ENCODE measurements around the gene TRIM71. TPM values are rescaled to one million over a fixed set of nuclear protein-coding genes. Genes with fewer than 3 reads are reported as not detected.

The TRIM71 gene
- total RNA-seq, 3 donors from 2014 or later: not detected

GRCh38 chr3:32831791-32832190 lies 14.0 kb downstream of the TRIM71 start:
- intact Hi-C loops (cut with DNase I, micrococcal nuclease): no loop called here
- Histone ChIP-seq H3K4me3 (no peak overlapping the region), H3K36me3 (ENCODE audit: low read depth) (no peaks in the 10 kb centered on the region), H3K9me3 (no peaks in the 10 kb centered on the region), H3K4me1 (ENCODE audit: low read depth) (no peaks in the 10 kb centered on the region)
- TF ChIP-seq CTCF (IDR thresholded peaks at IDR 0.05): no peak
- ATAC-seq: no peak
- DNase-seq: no peak

DNA sequence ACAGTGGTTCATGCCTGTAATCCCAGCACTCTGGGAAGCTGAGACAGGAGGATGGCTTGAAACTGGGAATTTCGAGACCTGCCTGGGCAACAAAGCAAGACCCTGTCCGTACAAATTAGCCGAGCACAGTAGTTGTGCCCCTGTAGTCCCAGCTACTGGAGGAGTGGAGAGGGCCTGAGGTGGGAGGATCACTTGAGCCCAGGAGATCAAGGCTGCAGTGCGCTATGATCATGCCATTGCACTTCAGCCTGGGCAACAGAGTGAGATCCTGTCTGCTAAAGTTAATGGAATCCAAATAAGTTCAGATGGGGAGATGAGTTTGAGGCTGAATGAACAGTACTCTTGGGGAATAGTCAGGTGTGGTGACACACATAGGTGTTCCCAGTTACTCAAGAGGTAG lies 14.4 kb downstream of the TRIM71 start:
- TF ChIP-seq CTCF (IDR thresholded peaks at IDR 0.05): no peak
- Histone ChIP-seq H3K36me3 (ENCODE audit: low read depth) (no peaks in the 10 kb centered on the region), H3K4me3 (no peak overlapping the region), H3K9me3 (no peaks in the 10 kb centered on the region), H3K4me1 (ENCODE audit: low read depth) (no peaks in the 10 kb centered on the region)
- intact Hi-C loops (cut with DNase I, micrococcal nuclease): no loop called here
- DNase-seq (no peak), ATAC-seq (no peak)

GRCh38 chr3:32835049-32835371 lies 17.2 kb downstream of the TRIM71 start:
- no peak for ATAC-seq
- Histone ChIP-seq H3K4me1 (ENCODE audit: low read depth) (no peaks in the 10 kb centered on the region), H3K4me3 (no peak overlapping the region), H3K36me3 (ENCODE audit: low read depth) (no peaks in the 10 kb centered on the region), H3K9me3 (no peaks in the 10 kb centered on the region)
- no peak for TF ChIP-seq CTCF (IDR thresholded peaks at IDR 0.05)
- DNase-seq: no peak
- intact Hi-C loops (cut with DNase I, micrococcal nuclease): no loop called here

- no peaks in the 10 kb centered on the region for H3K4me1 ChIP-seq (ENCODE audit: low read depth)
- DNase-seq (no peak), ATAC-seq (no peak)
- no peaks in the 10 kb centered on the region for H3K36me3 ChIP-seq (ENCODE audit: low read depth)
- no peak for TF ChIP-seq CTCF (IDR thresholded peaks at IDR 0.05)
- intact Hi-C loops (cut with DNase I, micrococcal nuclease): no loop called here
- H3K9me3 ChIP-seq: no peaks in the 10 kb centered on the region
- no peak overlapping the region for H3K4me3 ChIP-seq
These were observed 18.2 kb downstream of the TRIM71 start for GRCh38 chr3:32835961-32836360.

DNA sequence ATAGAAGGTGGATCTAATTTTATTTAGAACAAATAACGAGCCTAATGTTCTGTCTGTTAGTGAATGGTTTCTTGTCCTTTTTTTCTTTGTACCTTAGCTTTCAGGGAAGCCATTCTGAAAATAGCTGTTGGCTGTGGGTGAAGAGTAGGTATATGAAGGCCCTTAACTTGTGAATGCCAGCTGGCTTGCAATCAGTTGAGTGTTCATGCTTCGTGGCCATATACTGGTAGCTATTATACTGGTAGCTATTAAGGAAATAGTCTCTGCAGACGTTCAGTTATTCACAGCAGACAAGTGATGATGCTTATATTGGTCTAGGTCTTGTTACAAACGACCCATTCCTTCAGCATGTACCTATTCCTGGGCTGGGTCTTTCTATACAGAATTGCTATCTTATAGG lies 18.8 kb downstream of the TRIM71 start:
- DNase-seq (no peak), ATAC-seq (no peak)
- intact Hi-C loops (cut with DNase I, micrococcal nuclease): no loop called here
- Histone ChIP-seq H3K36me3 (ENCODE audit: low read depth) (no peaks in the 10 kb centered on the region), H3K9me3 (no peaks in the 10 kb centered on the region), H3K4me3 (no peak overlapping the region), H3K4me1 (ENCODE audit: low read depth) (no peaks in the 10 kb centered on the region)
- no peak for TF ChIP-seq CTCF (IDR thresholded peaks at IDR 0.05)

GRCh38 chr3:32837366-32837765 lies 19.6 kb downstream of the TRIM71 start:
- intact Hi-C loops (cut with DNase I, micrococcal nuclease): no loop called here
- DNase-seq: no peak
- Histone ChIP-seq H3K4me1 (ENCODE audit: low read depth) (no peaks in the 10 kb centered on the region), H3K36me3 (ENCODE audit: low read depth) (no peaks in the 10 kb centered on the region), H3K4me3 (no peak overlapping the region), H3K9me3 (no peaks in the 10 kb centered on the region)
- TF ChIP-seq CTCF (IDR thresholded peaks at IDR 0.05): no peak
- ATAC-seq: no peak

All from mucosa of descending colon (tissue), 3 donors.